Measurements from ENCODE around the gene CDH4. TPM values are rescaled to one million over a fixed set of nuclear protein-coding genes. Genes with fewer than 3 reads are reported as not detected.
A peak's percentile ranks its signal among the peaks of the same experiment; 100 is the strongest.

CDH4 gene
- total RNA-seq, 1 donor from 2014 or later, result 0.05 TPM

GRCh38 chr20:61830241-61830930, 578.3 kb downstream of the CDH4 start:
- intact Hi-C loops (cut with DNase I), result no loop called here
- DNase-seq, result peak; percentile 27
- no peak for ATAC-seq (ENCODE audit: poor library complexity)

DNA sequence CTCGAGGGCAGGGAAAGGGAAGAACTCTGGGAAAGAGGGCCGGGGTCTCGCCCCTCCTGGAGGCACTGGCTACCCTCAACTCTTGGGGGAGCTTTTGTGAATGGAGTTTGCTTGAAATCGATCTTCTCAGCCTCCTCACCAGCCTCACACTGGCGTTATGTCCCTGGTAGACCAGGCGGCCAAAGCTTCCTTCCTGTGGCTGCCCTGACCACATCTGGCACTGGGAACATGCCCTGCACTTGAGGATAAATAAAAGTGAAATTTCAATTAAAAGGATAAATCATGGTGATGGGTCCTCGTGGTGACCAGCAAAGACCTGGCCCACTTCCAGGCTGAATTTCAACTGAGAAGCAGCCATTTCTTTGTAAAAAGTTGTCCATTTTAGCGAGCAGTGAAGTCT, 578.9 kb downstream of the CDH4 start:
- intact Hi-C loops (cut with DNase I), result no loop called here
- no peak for ATAC-seq (ENCODE audit: poor library complexity)
- DNase-seq, result peak; percentile 17

DNA sequence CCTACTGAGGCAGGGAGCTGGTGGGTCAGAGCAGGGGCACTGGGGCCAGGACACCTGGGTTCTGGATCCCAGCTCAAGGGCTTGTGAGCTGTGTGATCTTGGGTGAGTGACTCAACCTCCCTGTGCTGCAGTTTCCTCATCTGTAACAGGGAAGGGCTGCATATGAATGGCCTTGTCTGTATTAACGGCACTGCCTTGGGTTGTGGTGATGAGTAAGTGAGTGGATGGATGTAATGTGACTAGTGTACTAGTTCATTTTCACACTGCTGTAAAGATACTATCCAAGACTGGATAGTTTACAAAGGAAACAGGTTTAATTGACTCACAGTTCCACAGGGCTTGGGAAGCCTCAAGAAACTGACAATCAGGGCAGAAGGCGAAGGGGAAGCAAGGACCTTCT, 580.1 kb downstream of the CDH4 start:
- DNase-seq (no peak), ATAC-seq (ENCODE audit: poor library complexity) (no peak)
- intact Hi-C loops (cut with DNase I), result no loop called here

- intact Hi-C loops (cut with DNase I), result no loop called here
- DNase-seq, result peak; percentile 29
- ATAC-seq (ENCODE audit: poor library complexity), result no peak
Observed at GRCh38 chr20:61833807-61834610, 581.9 kb downstream of the CDH4 start.

GRCh38 chr20:61835301-61835700, 583.2 kb downstream of the CDH4 start:
- peak; percentile 17 for DNase-seq
- intact Hi-C loops (cut with DNase I), result no loop called here
- no peak for ATAC-seq (ENCODE audit: poor library complexity)

- intact Hi-C loops (cut with DNase I), result no loop called here
- DNase-seq, result peak; percentile 21
- ATAC-seq (ENCODE audit: poor library complexity), result no peak
Observed at GRCh38 chr20:61835791-61836350, 583.8 kb downstream of the CDH4 start.

GRCh38 chr20:61837200-61837599, 585.1 kb downstream of the CDH4 start:
- intact Hi-C loops (cut with DNase I), result no loop called here
- ATAC-seq (ENCODE audit: poor library complexity), result no peak
- DNase-seq, result no peak

- ATAC-seq (ENCODE audit: poor library complexity) (no peak), DNase-seq (no peak)
- intact Hi-C loops (cut with DNase I), result no loop called here
Observed at GRCh38 chr20:61839223-61839911, 587.3 kb downstream of the CDH4 start.

DNA sequence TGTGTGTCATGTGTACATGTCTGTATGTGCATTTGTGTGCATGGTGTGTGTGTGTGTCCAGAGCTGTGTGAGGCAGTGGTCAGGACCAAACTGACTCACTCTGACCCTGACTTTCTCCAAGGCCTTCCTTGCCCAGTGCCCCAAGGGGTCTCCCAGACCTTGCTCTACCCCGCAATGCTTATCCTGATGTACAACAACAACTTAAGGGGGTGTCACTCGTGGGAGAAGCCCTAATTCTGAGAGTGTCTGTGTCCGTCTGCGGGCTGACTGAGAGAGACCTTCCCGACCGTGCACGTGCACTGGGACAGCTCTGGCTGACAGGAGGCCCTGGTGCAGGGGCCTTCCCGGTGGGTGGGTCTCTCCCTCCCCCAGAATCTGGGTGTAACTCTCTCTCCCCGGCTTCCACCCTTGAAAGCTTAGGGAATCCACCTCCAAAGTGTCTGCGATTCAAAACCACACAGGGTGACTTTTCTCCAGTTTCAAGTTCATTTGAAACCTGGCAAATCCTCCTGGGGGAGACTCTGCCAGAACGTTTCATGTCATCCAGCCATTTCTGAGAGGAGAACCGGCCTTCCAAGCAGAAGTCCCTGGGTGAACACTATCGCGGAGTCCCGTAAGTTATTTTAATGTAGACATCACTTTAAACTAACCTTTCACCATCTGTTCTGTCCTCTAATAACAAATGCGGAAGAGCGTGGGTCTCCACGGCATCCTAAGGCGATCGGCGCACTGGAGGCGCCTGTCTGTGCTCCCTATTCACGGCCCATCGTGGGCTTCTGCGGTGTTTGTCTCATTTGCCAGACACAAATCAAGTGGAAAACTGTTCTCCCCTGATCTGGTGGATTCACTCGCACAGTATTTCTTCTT, 588.1 kb downstream of the CDH4 start:
- intact Hi-C loops (cut with DNase I), result no loop called here
- ATAC-seq (ENCODE audit: poor library complexity), result no peak
- no peak for DNase-seq

DNA sequence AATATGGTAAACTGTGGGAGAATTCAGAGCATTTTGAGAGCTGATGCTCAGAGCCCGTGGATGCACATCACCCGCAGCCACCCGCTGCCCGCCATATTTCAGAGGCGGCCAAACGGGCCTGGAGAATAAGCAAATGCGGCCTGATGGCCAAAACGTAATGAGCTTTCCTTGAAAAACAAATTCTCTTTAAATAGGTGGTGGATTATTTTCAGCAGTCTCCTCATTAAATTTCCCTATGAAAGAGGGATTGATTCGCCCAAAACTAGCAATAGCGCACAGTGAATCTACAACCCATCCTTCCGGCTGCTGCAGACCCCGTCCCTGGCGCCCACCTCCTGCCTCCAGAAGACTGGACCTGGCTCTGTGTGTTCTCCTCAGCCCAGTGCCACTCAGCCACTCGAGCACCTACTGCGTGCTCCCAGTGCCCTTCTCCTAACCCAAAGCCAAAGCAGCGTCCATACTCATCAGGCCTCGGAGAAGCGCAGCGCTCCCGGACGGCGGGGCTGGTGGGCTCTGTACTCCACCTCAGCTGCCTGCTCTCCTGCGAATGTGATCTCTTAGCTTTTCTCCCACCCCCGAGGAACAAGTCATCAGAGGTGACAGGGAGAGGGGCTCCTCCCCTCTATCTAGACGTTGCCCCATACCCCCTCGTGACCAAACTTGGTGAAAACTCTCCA, 588.9 kb downstream of the CDH4 start:
- ATAC-seq (ENCODE audit: poor library complexity), result no peak
- intact Hi-C loops (cut with DNase I), result no loop called here
- DNase-seq, result peak; percentile 13

- intact Hi-C loops (cut with DNase I), result no loop called here
- ATAC-seq (ENCODE audit: poor library complexity), result no peak
- DNase-seq, result no peak
Observed at GRCh38 chr20:61841551-61841950, 589.5 kb downstream of the CDH4 start.

DNA sequence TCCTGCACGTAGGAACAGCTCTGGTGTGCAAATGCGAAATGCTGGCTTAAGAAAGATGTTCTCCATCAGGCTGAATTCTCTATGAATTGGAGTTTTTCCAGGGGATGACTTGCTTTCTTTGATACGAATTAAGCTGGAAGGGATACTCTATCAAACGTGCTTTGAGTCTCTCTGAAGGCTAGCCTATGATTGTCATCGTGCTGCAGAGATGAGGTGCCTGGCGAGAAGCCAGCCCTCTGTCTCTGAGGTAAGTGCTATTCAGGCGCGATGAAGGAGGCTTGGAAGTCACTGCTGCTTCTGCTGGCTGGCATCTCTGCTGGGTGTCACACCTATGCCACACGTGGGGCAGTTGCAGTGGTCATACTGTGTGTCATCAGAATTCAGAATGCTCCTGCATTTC, 589.9 kb downstream of the CDH4 start:
- no peak for DNase-seq
- ATAC-seq (ENCODE audit: poor library complexity), result no peak
- intact Hi-C loops (cut with DNase I), result no loop called here

GRCh38 chr20:61844621-61845020, 592.6 kb downstream of the CDH4 start:
- ATAC-seq (ENCODE audit: poor library complexity) (no peak), DNase-seq (no peak)
- intact Hi-C loops (cut with DNase I), result no loop called here

DNA sequence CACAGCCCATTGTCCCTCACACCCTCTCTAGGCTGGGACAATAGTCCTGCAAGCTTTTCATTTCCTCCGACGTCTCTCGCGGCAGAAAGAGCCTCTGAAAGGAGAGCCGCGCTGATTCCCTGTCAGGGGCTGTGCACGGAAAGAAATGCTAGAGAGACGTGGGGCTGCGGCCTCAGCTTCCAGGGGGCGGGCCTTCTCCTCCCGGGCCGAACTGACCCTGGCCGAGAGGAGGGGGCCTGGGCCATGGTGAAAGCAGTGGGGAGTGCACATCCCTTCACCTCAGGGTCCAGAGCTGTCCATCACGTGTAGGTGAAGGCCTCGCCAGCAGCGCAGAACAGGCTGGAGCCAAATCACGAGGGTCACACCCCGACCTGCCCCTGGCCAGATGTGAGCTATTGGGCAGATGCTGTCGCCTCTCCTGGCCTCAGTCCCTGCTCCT, 593.2 kb downstream of the CDH4 start:
- intact Hi-C loops (cut with DNase I), result no loop called here
- ATAC-seq (ENCODE audit: poor library complexity), result no peak
- DNase-seq, result no peak

- no peak for ATAC-seq (ENCODE audit: poor library complexity)
- DNase-seq, result no peak
- intact Hi-C loops (cut with DNase I), result no loop called here
Observed at GRCh38 chr20:61846074-61846473, 594.0 kb downstream of the CDH4 start.

GRCh38 chr20:61846741-61847419, 594.8 kb downstream of the CDH4 start:
- ATAC-seq (ENCODE audit: poor library complexity), result no peak
- DNase-seq, result no peak
- intact Hi-C loops (cut with DNase I), result no loop called here

DNA sequence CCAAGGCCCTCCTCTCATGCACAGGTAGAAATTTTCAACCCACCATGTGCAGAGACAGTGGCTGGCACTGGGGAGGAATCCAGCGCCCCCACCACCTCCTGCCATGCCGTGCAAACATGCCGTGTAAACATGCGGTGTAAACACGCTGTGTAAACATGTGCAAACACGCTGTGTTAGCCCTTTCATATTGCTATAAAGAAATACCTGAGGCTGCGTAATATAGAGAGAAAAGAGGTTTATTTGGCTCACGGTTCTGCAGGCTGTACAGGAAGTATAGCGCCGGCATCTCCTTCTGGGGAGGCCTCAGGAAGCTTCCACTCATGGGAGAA, 595.3 kb downstream of the CDH4 start:
- intact Hi-C loops (cut with DNase I), result no loop called here
- DNase-seq (no peak), ATAC-seq (ENCODE audit: poor library complexity) (no peak)

DNA sequence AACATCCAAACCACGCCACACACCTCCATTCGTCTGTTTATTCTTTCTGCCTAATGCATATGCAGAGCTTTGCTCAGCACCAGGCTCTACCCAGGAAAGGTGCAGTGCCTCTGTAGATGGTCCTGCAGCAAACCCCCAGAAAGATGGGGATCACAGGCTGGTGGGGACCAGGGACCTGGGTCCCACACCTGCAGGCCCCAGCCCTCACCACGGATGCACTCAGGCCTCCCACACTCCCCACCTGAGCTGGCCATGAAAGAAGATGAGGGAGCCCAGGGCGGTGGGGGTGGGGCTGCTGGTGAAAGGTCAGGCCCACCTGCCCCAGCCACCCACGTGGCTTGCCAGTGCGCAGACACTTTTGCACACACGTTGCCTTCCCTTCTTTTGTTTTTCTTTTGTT, 595.9 kb downstream of the CDH4 start:
- DNase-seq, result no peak
- ATAC-seq (ENCODE audit: poor library complexity), result no peak
- intact Hi-C loops (cut with DNase I), result no loop called here
